CD4-positive, alpha-beta T cell treated with Interferon alpha-2 for 1 hour (primary cell): ENCODE results near the gene KCNMB2.
"Not testable (repeated sequence)": the region's sequence is repeated elsewhere in the genome, so short reads cannot be mapped to it uniquely, and the experiment has no call there.

Source experiments
- DNase-seq, 2 donors: peaks; one replicate each; pipeline ENCODE4 v3.0.0-alpha.2; 2020 to 2022

The KCNMB2 gene

GRCh38 chr3:178520451-178520850 lies 15.8 kb upstream of the KCNMB2 start:
- DNase-seq = no peak

GRCh38 chr3:178522200-178523052 lies 13.8 kb upstream of the KCNMB2 start:
- no peak for DNase-seq

DNA sequence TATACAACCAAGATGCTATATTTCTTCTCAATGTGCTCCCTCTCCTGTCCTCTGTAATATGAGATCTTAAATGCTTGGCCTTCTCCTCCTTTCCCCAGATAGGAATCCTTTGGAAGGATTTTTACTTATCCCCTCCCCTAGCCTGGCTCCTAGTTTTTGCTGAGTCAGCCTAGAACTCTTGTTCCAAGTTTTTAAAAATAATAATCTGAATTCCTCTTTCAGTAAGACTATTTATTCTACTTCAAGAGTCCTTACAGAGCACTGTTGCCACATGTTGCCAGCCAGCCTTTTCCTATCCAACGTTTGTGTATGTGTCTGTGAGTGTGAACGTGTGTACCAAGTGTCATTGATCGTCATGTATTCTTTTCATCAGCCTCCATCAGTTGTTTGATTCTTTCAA lies 11.0 kb upstream of the KCNMB2 start:
- no peak for DNase-seq

DNA sequence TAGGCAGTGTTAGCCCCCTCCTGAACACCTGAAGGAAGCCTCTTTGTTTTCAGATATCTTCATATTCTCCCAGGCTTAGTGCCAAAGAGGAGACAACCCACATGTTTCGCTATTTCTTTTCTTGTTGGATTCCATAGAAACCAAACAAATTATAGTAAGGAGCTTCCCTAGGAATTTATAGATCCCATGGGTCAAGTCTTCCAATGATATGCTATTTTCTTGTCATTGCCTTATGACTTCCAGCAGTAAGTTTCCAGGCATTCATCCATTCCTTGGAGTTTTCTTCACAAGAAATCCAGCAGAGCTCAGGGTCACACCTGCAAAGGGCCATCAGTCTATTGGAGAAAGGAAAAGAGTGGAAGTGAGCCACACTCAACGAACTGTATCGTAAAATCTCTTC lies 9.9 kb upstream of the KCNMB2 start:
- DNase-seq = no peak

GRCh38 chr3:178527981-178528380 lies 8.3 kb upstream of the KCNMB2 start:
- DNase-seq = no peak

GRCh38 chr3:178529606-178530225 lies 6.5 kb upstream of the KCNMB2 start:
- no peak for DNase-seq

- no peak for DNase-seq
Observed at GRCh38 chr3:178532476-178532875, 3.8 kb upstream of the KCNMB2 start.

GRCh38 chr3:178537122-178537705 lies 978 bp downstream of the KCNMB2 start:
- DNase-seq = no peak

- DNase-seq = no peak
Observed at GRCh38 chr3:178538056-178538455, 1.8 kb downstream of the KCNMB2 start.

DNA sequence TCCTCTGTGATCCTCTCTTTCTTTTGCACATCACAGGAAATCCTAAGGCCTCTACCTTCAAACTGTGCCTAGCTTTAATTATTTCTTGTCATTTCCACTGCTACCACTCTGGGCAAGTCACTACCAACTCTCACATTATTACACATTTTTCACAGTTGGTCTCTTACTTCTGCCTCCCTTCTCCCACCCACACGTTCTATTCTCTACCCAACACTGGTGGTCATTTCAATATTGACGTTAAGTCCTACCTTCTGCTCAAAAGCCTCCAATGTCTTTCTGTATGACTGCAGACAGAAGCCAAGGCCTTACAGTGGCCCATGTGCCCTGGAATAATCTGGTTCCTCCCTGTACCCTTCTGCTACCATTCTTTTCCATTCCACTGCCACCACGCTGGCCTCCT lies 3.9 kb downstream of the KCNMB2 start:
- no peak for DNase-seq

- DNase-seq = no peak
Observed at GRCh38 chr3:178545337-178545736, 9.1 kb downstream of the KCNMB2 start.

- DNase-seq = no peak
Observed at GRCh38 chr3:178546079-178546478, 9.8 kb downstream of the KCNMB2 start.

DNA sequence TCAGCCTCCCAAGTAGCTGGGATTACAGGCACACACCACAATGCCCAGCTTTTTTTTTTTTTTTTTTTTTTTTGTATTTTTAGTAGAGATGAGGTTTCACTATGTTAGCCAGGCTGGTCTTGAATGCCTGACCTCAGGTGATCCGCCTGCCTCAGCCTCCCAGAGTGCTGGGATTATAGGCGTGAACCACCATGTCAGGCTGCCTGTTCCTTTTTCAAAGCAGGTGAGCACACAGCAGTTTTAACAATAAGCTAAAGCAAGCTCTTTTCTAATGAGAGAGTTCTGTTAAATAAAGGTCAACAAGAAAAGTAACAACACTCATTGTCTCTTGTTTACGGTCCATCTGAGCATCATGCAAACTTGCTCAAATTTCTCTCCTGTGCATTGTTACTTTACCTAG lies 13.2 kb downstream of the KCNMB2 start:
- DNase-seq = not testable (repeated sequence)

GRCh38 chr3:178551916-178552321 lies 15.7 kb downstream of the KCNMB2 start:
- no peak for DNase-seq

DNA sequence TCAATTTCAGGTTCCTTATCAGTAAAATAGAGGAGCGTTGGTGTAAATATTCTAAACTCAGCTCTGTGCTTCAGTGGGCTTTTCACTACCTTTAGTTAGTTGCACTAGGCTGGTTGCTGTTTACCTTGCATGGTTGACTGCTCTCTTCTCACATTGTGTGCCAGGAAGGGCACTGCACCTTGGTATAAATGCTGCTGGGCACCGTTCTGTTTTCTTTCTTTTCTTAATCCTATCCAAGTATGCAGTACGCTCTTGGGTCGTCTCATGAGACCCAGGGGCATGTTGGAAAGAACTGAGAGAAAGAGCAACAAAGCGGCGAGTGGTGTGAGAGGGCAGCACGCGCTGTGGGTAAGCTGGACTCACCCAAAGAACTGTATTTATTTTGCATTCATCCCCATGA lies 22.4 kb downstream of the KCNMB2 start:
- no peak for DNase-seq

GRCh38 chr3:178560759-178561158 lies 24.5 kb downstream of the KCNMB2 start:
- DNase-seq = no peak

- no peak for DNase-seq
Observed at GRCh38 chr3:178561239-178561638, 25.0 kb downstream of the KCNMB2 start.

DNA sequence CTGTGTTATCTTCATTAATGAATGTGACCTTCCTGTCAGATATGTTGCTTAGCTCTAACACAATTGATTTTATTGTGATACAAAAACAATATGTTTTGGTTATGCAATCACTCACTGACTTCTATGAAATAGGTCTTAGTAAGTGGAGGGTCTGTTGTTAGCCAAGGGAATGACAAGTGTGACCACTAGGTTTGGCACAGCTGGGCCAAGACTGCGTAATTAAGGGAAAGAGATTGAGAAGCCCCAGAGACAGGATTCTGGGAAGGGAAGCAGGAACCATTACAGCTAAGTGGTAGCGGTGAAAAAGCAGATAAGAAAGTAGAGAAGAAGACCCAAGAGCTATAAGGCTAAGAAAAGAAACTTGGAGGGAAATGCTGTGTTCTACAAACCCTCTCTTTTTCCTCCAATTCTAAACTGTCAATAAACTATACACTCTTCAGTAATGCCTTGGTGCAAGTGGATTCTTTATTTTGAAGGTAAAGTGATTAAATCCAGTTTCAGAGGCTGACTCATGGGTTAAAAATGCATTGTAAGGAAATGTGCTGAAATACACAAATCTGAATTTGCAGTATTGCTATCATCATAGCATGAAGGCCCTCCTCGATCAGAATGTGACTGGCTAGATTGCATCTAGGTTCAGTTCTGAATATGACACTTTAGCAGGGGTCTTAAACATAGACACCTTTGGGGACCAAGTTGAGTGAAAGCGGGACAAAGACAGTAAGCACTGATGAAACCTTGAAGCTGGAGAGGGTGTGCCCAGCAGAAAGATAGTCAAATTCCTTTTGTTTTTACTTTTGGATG lies 26.1 kb downstream of the KCNMB2 start:
- DNase-seq = no peak

GRCh38 chr3:178562947-178563232 lies 26.7 kb downstream of the KCNMB2 start:
- DNase-seq = no peak

- no peak for DNase-seq
Observed at GRCh38 chr3:178567611-178568010, 31.4 kb downstream of the KCNMB2 start.

GRCh38 chr3:178568155-178568731 lies 32.0 kb downstream of the KCNMB2 start:
- DNase-seq = no peak

- DNase-seq = no peak
Observed at GRCh38 chr3:178568911-178569310, 32.7 kb downstream of the KCNMB2 start.

DNA sequence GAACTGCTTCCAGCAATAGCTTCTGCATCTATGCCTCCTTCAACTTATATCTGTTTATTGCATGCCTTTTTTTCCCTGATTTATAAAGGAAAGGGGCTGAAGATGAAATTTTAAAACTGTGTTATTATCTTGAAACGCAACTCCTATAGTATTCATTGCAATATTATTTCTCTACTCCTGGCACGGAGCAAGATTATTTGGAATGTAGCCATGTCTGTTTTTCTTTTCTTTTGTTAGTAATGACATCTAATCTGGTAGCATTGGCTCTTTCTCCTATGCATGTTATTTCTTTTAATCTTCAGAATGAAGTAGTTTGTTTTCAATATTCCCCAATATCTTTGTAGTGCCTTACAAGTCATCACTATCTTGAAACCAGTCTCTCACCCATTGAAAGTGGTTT lies 33.6 kb downstream of the KCNMB2 start:
- DNase-seq = no peak
